ENCODE data around the gene CLMN.

DNA sequence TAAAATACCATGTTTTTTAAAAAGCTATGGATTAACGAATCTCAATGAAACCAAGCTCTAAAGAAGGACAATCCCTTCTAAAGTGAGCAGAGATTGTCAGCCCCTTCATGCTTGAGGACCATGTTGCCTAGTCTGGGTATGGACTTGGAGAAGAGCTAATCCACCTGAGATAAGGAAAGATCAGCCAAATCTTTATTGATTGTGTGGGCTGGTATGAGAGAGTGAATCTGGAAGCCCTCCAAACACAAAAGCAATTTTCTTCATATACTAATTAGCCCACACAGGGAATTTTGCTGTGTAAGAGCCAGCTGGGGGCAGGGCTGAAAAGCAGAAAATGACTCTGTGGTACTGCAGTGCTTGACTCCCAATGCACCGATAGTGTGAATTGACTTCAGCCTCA lies 115.0 kb downstream of the CLMN start:
- TF ChIP-seq, protein P1, sequence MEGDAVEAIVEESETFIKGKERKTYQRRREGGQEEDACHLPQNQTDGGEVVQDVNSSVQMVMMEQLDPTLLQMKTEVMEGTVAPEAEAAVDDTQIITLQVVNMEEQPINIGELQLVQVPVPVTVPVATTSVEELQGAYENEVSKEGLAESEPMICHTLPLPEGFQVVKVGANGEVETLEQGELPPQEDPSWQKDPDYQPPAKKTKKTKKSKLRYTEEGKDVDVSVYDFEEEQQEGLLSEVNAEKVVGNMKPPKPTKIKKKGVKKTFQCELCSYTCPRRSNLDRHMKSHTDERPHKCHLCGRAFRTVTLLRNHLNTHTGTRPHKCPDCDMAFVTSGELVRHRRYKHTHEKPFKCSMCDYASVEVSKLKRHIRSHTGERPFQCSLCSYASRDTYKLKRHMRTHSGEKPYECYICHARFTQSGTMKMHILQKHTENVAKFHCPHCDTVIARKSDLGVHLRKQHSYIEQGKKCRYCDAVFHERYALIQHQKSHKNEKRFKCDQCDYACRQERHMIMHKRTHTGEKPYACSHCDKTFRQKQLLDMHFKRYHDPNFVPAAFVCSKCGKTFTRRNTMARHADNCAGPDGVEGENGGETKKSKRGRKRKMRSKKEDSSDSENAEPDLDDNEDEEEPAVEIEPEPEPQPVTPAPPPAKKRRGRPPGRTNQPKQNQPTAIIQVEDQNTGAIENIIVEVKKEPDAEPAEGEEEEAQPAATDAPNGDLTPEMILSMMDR (conservative IDR thresholded peaks at IDR 0.05; ENCODE audit: low read depth in 2 of 2): no peak
- TF ChIP-seq STAT1 (IDR thresholded peaks at IDR 0.05; ENCODE audit: unreplicated experiment): no peak
- TF ChIP-seq, protein P2, sequence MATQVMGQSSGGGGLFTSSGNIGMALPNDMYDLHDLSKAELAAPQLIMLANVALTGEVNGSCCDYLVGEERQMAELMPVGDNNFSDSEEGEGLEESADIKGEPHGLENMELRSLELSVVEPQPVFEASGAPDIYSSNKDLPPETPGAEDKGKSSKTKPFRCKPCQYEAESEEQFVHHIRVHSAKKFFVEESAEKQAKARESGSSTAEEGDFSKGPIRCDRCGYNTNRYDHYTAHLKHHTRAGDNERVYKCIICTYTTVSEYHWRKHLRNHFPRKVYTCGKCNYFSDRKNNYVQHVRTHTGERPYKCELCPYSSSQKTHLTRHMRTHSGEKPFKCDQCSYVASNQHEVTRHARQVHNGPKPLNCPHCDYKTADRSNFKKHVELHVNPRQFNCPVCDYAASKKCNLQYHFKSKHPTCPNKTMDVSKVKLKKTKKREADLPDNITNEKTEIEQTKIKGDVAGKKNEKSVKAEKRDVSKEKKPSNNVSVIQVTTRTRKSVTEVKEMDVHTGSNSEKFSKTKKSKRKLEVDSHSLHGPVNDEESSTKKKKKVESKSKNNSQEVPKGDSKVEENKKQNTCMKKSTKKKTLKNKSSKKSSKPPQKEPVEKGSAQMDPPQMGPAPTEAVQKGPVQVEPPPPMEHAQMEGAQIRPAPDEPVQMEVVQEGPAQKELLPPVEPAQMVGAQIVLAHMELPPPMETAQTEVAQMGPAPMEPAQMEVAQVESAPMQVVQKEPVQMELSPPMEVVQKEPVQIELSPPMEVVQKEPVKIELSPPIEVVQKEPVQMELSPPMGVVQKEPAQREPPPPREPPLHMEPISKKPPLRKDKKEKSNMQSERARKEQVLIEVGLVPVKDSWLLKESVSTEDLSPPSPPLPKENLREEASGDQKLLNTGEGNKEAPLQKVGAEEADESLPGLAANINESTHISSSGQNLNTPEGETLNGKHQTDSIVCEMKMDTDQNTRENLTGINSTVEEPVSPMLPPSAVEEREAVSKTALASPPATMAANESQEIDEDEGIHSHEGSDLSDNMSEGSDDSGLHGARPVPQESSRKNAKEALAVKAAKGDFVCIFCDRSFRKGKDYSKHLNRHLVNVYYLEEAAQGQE (IDR thresholded peaks at IDR 0.05; ENCODE audit: unreplicated experiment): no peak
- no peak for TF ChIP-seq EZH2phosphoT487 (IDR thresholded peaks at IDR 0.05; ENCODE audit: unreplicated experiment)
- no peak for TF ChIP-seq POLR2AphosphoS5 (IDR thresholded peaks at IDR 0.05; ENCODE audit: low read depth)
- no peak for TF ChIP-seq EZH2 (IDR thresholded peaks at IDR 0.05; ENCODE audit: low read depth, unreplicated experiment)
- TF ChIP-seq NANOG (IDR thresholded peaks at IDR 0.05; ENCODE audit: borderline replicate concordance): no peak
- no peak for TF ChIP-seq JUNB (IDR thresholded peaks at IDR 0.05; ENCODE audit: unreplicated experiment)
- no peak for TF ChIP-seq CREB1 (CRISPR knock-in tag; IDR thresholded peaks at IDR 0.05; ENCODE audit: low read depth)
- no peak for TF ChIP-seq ZNF331 (CRISPR knock-in tag; IDR thresholded peaks at IDR 0.05; ENCODE audit: low read depth)
- TF ChIP-seq, protein P3, sequence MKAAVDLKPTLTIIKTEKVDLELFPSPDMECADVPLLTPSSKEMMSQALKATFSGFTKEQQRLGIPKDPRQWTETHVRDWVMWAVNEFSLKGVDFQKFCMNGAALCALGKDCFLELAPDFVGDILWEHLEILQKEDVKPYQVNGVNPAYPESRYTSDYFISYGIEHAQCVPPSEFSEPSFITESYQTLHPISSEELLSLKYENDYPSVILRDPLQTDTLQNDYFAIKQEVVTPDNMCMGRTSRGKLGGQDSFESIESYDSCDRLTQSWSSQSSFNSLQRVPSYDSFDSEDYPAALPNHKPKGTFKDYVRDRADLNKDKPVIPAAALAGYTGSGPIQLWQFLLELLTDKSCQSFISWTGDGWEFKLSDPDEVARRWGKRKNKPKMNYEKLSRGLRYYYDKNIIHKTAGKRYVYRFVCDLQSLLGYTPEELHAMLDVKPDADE (IDR thresholded peaks at IDR 0.05): no peak
- TF ChIP-seq ZNF114 (CRISPR knock-in tag; IDR thresholded peaks at IDR 0.05): no peak
